Brain pericyte (primary cell): ENCODE data around the gene AKAP13.
"Not testable (repeated sequence)": the region's sequence is repeated elsewhere in the genome, so short reads cannot be mapped to it uniquely, and the experiment has no call there.

Experiments
- DNase-seq: peaks from one replicate; pipeline ENCODE4 v3.0.0-alpha.2; 2012; ENCODE audit warnings: low read depth, low spot score

Gene AKAP13

GRCh38 chr15:85347264-85348047 is 32.9 kb upstream of the AKAP13 start:
- not testable (repeated sequence) for DNase-seq

GRCh38 chr15:85348048-85348766 is 32.2 kb upstream of the AKAP13 start:
- DNase-seq = not testable (repeated sequence)

DNA sequence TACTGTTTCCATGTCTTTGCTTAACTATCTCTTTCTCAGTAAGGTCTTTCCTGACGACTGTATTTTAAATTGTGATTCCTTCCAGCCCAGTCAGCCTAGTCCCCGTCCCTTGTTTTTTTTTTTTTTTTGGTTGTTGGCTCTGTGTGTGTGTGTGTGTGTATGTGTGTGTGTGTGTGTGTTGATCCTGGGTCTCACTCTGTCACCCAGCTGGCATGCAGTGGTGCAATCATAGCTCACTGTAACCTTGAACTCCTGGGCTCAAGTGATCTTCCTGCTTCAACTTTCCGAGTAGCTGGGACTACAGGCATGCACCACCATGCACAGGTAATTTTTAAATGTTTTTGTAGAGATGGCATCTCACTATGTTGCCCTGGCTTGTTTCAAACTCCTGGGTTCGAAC is 31.3 kb upstream of the AKAP13 start:
- DNase-seq = not testable (repeated sequence)

DNA sequence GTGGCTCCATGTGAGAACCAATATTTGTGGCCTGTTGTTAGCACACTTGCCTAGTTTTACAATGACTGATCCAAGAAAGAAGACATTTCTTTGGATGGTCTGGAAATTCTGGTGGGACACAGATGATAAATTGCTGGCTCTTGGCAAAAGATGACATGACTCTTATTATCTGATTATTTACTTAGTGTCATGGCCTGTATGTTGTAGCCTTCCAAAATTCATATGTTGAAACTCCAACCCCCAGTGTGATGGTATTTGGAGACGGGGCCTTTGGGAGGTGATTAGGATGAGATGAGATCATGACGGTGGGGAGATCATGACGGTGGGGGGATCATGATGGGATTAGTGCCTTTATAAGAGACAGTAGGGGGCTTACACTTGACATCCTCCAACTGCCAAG is 30.0 kb upstream of the AKAP13 start:
- no peak for DNase-seq

DNA sequence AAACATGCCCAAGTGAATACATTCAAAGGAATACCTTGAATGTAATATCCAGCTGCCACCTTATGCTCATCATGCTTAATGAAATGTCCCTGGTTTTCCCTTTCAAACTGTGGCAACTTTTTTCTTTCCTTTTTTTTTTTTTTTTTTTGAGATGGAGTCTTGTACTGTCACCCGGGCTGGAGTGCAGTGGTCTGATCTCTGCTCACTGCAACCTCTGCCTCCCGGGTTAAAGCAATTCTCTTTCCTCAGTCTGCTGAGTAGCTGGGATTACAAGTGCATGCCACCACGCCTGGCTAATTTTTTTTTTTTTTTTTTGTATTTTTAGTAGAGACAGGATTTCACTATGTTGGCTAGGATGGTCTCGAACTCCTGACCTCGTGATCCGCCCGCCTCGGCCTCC is 28.9 kb upstream of the AKAP13 start:
- DNase-seq = not testable (repeated sequence)

- no peak for DNase-seq
Observed at GRCh38 chr15:85351965-85352364, 28.4 kb upstream of the AKAP13 start.

DNA sequence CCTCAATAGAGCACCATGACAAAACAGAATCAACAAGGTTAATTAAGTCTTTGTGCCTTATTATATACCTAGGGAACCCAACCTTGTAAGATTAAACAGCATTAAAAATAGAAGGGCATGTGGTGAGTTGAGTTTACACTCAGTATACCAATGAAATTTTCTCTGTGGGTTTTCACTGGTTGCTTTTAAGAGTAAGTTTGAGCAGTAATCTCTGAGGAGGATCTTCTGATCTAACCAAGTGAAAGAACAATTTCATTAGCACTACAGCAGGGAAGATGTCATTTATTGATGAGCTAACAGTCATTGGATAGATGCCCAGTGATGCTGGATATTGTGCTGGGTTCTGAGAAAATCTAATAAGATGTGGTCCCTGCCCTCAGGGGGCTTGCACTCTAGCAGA is 26.9 kb upstream of the AKAP13 start:
- DNase-seq = no peak

DNA sequence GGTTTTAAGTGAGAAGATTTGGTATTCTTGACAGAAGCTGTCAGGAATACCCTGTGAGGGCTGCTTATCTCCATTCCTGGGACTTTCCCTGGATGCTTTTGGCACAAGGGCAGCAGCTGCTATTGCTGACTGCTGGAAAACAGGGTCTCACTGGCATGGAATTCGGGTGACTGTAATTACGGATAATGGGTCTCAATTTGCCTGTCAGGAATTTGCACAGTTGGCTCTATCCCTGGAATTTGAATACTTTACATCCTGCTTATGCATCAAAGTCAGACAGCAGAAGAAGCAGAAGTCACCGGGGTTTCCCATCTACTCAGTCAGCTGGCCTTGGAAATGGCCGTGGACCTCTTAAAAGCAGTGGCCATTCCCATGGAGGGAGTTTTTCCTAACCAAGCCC is 25.9 kb upstream of the AKAP13 start:
- no peak for DNase-seq

DNA sequence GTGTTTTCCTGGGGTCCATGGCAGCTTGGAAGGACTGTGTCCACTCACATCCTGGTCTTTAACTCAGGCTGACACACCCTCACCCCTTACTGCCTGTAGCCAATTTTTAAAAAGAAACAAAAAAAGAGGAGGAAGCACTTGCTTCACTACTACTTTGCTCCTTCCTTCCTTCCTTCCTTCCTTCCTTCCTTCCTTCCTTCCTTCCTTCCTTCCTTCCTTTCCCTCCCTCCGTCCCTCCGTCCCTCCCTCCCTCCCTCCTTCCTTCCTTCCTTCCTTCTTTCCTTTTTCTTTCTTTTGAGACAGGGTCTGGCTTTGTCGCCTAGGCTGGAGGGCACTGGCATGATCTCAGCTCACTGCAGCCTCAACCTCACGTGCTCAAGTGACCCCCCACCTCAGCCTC is 25.5 kb upstream of the AKAP13 start:
- no peak for DNase-seq

DNA sequence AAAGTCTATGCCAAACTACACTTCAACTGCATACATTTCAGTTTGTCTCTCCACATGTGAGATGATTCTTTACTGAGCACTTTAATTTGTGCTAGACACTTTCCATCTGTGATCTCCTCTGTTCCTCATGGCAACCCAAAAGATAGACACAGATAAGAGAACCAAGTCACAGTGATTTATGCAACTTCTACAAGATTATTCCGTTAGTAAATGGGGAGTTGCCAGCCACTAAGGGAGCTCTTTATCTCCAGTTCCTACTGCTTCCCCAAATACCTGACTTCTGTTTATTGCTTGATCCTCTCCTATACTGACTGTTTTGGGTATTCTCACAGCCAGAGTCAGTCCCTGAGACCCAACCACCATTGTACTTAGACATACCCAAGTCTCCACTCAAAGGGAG is 24.1 kb upstream of the AKAP13 start:
- DNase-seq = no peak

- DNase-seq = no peak
Observed at GRCh38 chr15:85361323-85361722, 19.1 kb upstream of the AKAP13 start.

GRCh38 chr15:85362436-85363081 is 17.8 kb upstream of the AKAP13 start:
- DNase-seq = no peak

DNA sequence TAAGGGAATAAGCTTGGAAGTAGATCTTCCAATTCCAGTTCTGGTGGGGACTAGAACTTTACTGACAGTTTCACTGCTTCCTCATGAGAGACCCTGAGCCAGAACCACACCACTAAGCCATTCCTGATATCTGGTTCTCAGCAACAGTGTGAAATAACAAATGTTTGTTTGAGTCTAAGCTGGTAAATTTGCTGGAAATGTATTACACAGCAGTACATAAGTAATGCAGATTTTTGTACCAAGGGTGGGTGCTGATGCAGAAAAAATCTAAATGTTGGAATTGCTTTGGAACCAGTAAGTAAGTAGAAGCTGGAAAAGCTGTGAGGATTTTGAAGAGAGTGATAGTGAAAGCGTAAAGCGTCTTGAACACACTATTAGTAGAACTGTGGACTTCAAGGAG is 14.4 kb upstream of the AKAP13 start:
- DNase-seq = no peak

DNA sequence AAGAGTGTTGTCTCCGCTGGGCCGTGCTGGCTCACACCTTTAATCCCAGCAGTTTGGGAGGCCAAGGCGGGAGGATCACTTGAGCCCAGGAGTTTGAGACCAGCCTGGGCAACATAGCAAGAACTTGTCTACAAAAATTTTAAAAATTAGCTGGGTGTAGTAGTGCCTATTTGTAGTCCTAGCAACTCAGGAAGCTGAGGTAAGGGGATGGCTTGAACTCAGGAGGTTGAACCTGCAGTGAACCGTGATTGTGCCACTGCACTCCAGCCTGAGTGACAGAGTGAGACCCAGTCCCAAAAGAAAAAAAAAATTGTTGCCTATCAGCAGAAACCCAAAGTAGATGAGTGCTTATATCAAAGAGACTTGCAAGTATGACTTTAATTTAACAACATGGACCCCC is 12.7 kb upstream of the AKAP13 start:
- DNase-seq = no peak

- DNase-seq = no peak
Observed at GRCh38 chr15:85374831-85375230, 5.6 kb upstream of the AKAP13 start.

DNA sequence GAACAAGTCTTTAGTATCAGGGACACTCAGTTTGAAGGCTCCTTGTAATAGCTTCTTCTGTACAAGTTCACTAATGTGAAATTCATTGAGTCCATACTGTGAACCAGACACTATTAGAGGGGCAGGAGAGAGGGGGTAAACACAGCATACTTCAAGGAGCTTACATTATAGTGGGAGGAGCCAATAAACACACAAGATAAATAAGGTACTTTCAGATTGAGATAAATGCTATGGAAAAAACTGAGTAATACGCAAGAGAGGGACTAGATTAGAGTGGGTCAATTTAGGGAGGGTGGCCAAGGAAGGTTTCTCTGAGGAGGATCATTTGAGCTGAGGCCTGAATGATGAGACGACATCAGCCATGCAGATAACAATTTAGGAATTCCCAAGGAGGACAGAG is 3.1 kb upstream of the AKAP13 start:
- DNase-seq = no peak

DNA sequence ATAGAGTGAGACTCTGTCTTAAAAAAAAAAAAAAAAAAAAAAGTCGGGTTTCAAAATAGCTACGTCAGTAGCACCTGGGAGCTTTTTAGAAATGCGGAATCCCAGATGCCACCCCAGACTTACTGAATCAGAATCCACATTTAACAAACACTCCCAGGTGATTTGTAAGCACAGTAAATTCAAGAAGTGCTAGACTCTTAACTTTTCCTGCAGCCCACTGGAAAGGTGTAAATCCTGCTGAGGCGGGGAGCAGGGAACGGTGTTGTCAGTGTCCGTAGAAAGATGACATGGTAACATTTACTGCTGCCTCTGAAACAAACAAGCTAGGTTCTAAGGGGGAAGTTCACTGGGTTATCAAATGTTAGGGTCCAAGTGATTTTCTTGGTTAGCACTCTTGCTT is 2.4 kb upstream of the AKAP13 start:
- no peak for DNase-seq

DNA sequence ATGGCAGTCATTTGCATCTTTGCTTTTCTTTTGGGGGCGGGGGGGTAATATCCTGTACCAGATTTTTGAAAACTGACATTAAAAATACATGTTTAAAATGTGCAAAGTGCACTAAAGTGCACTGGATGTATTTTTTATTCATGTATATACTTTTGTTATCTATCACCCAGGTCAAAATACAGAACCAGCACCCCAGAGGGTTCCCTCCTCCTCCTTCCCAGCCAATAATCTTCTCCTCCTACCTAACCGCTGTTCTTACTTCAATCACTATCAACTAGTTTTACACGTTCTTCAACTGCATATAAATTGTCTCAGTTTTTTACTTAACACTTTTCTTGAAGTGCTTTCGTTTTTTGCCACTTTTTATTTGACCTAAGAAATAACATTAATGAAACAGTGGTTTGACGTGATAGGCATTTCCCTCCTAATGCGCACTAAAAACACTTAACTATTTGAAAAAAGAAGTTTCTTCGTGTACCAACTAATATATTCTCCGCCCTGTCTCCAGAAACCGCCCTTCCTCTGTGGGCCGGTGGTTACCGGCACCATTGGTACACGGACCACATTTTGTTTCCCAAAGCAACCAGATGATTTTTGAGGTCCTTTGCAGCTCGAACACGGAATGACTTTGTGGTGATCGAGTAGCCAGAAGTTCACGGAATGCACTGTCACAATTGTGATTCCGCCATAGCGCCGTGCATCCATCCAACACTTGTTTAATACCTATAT is 836 bp upstream of the AKAP13 start:
- DNase-seq = no peak

- DNase-seq = no peak
Observed at GRCh38 chr15:85380812-85381642, 624 bp downstream of the AKAP13 start.

GRCh38 chr15:85381850-85382751 is 1.7 kb downstream of the AKAP13 start:
- DNase-seq = no peak
